Measurements from ENCODE around the gene CSMD2.
"Not testable (repeated sequence)": the region's sequence is repeated elsewhere in the genome, so short reads cannot be mapped to it uniquely, and the experiment has no call there.

Gene CSMD2

DNA sequence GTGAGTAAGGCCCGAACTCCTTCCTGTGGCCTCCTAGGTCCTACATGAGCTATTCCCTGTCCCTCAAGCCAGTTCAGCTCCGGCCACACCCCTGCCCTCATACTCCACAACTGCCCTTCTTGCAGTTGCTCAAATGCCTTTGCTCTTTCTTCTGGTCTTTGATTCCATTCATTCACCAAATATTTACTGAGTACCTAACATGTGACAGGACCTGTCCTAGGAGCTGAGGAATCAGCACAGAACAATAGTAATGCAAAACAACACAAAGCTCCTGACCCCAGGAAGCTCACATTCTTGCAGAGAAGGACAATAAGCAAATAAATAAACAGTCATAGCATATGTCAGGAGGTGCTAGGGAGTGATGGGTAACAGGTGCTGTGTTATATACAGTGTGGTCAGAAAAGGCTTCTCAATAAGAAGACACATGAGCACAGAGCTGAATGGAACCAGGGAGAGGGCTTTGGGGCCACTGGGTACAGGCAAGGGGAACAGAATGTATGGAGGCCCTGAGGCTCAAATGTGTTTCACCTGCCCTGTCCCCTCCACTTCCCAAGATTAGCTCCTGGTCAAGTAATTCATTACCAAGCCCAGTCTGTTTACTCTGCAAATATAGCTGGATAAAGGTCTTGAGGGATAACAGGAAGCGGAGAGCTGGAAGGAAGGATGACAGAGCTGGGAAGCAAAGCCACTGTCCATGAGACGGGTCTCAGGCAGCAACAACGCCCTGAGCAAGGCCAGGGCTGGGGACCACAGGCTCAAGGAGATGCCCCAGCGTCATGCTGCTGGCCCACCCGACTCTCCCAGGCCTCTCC lies 145.1 kb downstream of the CSMD2 start:
- TF ChIP-seq, protein P1, sequence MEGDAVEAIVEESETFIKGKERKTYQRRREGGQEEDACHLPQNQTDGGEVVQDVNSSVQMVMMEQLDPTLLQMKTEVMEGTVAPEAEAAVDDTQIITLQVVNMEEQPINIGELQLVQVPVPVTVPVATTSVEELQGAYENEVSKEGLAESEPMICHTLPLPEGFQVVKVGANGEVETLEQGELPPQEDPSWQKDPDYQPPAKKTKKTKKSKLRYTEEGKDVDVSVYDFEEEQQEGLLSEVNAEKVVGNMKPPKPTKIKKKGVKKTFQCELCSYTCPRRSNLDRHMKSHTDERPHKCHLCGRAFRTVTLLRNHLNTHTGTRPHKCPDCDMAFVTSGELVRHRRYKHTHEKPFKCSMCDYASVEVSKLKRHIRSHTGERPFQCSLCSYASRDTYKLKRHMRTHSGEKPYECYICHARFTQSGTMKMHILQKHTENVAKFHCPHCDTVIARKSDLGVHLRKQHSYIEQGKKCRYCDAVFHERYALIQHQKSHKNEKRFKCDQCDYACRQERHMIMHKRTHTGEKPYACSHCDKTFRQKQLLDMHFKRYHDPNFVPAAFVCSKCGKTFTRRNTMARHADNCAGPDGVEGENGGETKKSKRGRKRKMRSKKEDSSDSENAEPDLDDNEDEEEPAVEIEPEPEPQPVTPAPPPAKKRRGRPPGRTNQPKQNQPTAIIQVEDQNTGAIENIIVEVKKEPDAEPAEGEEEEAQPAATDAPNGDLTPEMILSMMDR (IDR thresholded peaks at IDR 0.05; ENCODE audit: low read depth, low read length): no peak
- H3K4me3 ChIP-seq (ENCODE audit: low read depth, low read length): no peak overlapping the region

DNA sequence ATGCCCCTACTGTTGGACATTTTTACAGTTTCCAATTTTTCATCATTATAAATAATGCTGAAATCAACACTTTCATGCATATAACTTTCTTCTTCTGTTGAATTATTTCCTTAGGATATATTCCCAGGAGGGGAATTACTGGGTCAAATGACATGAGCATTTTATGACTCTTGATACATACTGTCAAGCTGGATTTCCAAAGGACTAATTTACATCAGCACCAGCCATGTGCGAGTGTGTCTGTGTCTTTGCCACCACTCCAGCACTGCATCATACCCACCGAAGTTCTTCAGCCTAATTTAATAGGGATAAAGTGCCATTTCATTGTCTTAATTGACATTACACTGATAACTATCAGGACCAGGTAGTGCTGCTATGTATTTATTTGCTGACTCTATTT lies 146.7 kb downstream of the CSMD2 start:
- TF ChIP-seq, protein P1 (IDR thresholded peaks at IDR 0.05; ENCODE audit: low read depth, low read length): no peak
- H3K4me3 ChIP-seq (ENCODE audit: low read depth, low read length): no peak overlapping the region

DNA sequence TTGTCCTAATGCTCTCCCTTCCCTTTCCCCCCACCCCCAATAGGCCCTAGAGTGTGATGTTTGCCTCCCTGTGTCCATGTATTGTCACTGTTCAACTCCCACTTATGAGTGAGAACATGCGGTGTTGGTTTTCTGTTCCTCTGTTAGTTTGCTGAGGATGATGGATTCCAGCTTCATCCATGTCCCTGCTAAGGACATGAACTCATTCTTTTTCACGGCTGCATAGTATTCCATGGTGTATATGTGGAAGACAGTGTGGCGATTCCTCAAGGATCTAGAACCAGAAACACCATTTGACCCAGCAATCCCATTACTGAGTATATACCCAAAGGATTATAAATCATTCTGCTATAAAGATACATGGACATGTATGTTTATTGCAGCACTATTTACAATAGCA lies 148.7 kb downstream of the CSMD2 start:
- H3K4me3 ChIP-seq (ENCODE audit: low read depth, low read length): not testable (repeated sequence)

DNA sequence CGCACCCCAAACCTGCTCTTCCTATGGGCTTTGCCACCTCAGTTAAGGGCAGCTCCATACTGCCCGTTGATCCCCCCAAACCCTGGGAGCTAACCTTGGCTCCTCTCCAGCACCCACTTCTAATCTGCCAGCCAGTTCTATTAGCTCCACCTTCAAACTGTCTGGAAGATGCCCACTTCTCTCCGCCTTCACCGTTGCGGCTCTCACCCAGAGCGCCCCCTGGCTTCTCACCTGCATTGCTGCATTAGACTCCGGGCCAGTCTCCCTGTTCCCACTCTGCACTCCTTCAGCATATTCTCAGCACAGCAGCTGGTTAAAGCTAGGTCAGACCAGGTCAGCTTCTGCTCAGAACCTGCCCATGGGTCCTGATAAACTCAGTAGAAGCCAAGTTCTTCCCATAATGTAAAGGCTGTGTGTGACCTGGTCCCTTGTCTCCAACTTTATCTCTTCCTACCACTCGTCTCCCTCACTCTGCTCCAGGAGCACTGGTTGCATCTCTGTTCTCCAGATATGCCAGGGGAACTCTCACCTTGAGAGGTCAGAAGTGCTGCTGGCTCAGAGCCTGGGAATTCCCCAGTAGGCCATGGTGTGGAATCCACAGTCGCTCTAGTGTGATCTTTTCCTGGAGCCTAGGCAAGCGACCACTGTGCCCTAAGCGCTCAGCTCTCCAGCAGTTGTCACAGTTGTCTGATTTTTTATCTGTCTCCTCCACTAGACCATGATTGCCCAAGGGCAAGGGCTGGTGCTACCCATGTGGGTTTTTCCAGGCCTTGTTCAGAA lies 150.9 kb downstream of the CSMD2 start:
- no peak overlapping the region for H3K4me3 ChIP-seq (ENCODE audit: low read depth, low read length)
- TF ChIP-seq, protein P1 (IDR thresholded peaks at IDR 0.05; ENCODE audit: low read depth, low read length): no peak

DNA sequence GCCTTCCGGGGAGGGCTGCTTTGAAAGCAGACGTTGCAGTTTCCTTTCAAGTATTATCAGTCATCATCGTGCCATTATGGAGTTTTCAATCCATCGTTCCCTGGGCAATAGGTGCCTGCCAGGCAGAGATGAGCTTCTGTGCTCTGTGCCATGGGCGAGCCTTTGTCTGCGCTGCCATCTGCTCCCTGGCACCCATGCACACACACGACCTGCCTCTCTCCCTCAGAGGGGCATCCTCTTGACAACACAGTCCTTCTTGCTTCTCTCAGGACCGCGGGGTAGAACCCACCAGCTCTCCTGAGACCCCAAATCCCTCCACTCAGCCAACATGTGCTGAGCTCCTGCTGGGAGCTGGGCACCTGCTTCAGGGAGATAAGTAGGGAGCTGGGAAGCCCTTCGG lies 151.9 kb downstream of the CSMD2 start:
- TF ChIP-seq, protein P1 (IDR thresholded peaks at IDR 0.05; ENCODE audit: low read depth, low read length): no peak
- no peak overlapping the region for H3K4me3 ChIP-seq (ENCODE audit: low read depth, low read length)

DNA sequence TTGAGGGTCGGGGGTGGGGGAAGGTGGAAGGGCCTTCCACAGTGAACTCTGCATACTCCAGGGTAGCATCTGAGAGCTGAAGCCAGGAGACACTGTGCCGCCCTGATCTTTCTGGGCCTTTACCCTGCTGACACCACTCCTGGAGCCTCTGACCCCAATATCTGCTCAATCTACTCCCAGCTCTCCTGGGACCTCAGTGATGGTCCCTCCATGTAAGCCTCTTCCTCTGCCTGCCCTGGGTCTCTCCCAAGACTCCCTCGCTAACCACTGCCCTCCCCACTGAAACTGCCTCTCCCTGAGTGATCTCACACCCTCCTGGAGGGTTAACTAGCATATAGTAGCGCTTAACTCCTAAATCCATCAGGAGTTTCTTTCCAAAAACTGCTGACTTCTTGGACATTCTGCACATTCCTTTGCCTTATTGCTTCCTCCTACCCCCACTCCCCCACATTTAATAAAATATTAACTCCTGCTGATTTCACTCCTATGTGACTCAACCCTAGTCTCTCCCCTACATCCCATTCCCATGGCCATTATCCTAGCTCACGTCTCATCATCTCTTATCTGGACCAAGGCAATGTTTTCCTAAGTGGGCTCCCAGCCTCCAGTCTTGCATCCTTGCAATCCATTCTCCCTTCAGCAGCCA lies 155.6 kb downstream of the CSMD2 start:
- TF ChIP-seq, protein P1 (IDR thresholded peaks at IDR 0.05; ENCODE audit: low read depth, low read length): no peak
- no peak overlapping the region for H3K4me3 ChIP-seq (ENCODE audit: low read depth, low read length)

- TF ChIP-seq, protein P1 (IDR thresholded peaks at IDR 0.05; ENCODE audit: low read depth, low read length): no peak
- no peak overlapping the region for H3K4me3 ChIP-seq (ENCODE audit: low read depth, low read length)
These were observed 157.3 kb downstream of the CSMD2 start for GRCh38 chr1:34007760-34008159.

All from WI38 (cell line).